GM18873 (cell line): ENCODE measurements around the gene PTPRN.
"Not testable (repeated sequence)": the region's sequence is repeated elsewhere in the genome, so short reads cannot be mapped to it uniquely, and the experiment has no call there.

Source experiments
- ATAC-seq: cut with Tn5 transposase; IDR thresholded peaks from one replicate; pipeline ENCODE4 v1.9.1; 2021; ENCODE audit warnings: mild to moderate bottlenecking, moderate library complexity, moderate number of reproducible peaks; ENCODE audit not compliant: unreplicated experiment, low FRiP score

PTPRN gene

DNA sequence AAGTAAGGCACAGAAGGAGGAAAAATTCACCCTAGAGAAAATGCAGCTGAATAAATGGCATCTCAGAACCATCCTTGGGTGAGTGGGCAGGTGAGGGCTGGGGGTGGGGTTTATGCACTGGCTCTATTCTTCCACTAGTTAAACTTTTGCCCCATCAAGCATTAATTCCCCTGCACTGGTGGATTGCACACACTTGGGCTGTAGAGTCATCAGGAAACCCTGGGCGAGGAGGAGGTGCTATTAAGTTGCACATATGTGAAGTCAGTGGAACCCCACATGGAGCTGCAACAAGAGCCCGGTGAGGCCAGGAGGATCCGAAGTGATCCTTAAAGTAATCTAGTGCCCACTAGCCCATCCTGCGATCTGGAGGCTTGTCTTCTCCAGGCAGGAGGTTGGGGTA is 36.8 kb downstream of the PTPRN start:
- no peak for ATAC-seq

DNA sequence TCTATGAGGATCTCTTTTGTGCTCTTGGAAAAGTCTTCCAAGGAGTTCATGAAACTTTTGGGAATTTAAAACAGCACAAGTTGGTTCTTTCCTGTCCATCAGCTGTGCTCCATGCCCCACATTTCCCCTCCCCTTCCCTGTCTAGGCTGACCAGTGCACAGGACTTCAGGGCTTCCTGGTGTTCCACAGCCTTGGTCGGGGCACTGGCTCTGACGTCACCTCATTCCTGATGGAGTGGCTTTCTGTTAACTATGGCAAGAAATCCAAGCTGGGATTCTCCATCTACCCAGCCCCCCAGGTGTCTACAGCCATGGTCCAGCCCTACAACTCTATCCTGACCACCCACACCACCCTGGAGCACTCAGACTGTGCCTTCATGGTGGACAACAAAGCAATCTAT is 38.2 kb downstream of the PTPRN start:
- ATAC-seq: no peak

DNA sequence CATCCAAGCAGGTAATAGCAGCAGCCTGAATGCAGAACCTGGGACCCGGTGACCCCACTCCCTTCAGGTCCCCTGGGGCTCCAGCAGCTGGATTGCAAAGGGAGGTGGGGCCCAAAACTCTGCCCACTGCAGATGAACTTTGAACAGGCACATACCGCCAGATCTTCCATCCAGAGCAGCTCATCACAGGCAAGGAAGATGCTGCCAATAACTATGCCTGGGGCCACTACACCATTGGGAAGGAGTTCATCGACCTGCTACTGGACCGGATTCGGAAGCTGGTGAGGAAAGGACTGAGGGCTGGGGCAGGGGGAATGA is 39.2 kb downstream of the PTPRN start:
- ATAC-seq: no peak

DNA sequence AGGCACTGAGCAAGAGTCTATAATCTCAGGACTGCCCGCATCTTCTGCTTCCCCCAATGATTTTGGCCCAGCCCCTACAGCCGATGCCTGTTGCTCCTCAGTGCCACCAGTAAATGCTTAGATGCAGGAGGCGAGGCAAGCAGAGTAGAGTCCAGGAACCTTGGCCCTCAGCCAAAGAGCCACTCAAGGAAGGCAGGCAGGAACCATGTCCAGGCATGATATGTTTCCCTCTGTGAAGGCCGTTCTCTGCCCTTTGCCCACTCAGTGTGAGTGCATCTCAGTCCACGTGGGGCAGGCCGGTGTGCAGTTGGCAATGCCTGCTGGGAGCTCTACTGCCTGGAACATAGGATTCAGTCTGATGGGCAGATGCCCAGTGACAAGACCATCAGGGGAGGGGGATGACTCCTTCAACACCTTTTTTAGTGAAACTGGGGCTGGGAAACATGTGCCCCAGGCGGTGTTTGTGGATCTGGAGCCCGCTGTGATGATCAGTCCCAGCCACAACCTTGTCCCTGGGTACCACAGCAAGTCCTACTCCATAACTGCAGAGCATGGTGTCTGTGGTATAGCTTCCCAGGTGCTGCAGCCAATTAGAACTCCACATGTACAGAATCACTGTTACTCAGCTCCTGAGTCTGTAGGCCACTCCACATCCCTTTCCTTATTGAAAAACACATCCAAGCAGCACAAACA is 39.7 kb downstream of the PTPRN start:
- ATAC-seq: no peak

DNA sequence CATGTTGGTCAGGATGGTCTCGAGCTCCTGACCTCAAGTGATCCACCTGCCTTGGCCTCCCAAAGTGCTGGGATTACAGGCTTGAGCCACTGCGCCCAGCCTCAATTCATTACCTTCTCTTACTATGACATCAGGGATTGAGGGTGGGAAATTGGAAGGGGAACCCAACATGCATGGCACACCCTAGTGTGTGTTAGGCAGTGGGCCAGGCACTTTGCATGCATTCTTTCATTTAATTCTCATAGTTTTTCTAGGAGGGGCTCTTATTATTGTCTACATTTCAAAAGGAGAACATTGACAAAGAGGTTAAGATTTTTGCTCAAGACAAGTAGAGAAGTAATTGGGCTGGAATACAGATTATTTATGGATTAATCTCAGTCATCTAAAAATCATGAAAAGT is 40.9 kb downstream of the PTPRN start:
- ATAC-seq: no peak

DNA sequence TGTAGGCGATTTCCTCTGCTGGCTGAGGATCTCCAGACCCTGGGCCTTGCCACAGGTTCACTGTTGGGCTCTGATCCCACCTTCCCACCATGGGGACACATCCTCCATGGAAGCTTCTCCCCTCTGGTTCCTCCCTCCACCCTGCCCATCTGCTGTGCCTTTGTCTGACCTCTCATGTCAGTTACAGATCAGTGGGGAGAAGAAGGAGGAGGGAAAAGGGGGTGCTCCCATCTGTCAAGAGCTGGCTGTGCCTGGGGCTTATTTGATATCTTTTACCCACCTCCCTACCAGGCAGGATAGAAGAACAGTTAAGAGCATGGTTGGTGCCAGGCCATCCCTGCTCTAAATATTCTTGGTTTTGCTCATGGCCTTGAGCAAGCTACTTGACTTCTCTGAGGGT is 42.3 kb downstream of the PTPRN start:
- no peak for ATAC-seq

DNA sequence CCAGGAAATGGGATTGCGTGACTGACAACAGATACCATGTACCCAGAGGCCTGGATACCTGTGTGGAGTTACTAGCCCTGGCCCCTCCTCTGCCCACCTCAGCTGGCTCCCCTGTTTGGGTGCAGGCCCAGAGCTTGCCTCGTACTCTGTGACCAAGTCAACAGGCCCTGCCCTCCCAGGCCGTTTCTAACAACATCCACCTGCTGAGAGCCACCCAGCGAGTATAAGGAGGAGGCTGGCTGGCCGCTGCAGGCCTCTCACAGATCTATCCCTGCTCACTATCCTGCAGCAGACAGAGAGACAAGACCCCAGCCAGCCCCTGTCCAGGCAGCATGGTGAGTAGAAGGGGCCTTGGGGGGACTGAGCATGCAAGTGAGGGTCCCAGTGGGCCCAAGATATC is 43.0 kb downstream of the PTPRN start:
- ATAC-seq: no peak

DNA sequence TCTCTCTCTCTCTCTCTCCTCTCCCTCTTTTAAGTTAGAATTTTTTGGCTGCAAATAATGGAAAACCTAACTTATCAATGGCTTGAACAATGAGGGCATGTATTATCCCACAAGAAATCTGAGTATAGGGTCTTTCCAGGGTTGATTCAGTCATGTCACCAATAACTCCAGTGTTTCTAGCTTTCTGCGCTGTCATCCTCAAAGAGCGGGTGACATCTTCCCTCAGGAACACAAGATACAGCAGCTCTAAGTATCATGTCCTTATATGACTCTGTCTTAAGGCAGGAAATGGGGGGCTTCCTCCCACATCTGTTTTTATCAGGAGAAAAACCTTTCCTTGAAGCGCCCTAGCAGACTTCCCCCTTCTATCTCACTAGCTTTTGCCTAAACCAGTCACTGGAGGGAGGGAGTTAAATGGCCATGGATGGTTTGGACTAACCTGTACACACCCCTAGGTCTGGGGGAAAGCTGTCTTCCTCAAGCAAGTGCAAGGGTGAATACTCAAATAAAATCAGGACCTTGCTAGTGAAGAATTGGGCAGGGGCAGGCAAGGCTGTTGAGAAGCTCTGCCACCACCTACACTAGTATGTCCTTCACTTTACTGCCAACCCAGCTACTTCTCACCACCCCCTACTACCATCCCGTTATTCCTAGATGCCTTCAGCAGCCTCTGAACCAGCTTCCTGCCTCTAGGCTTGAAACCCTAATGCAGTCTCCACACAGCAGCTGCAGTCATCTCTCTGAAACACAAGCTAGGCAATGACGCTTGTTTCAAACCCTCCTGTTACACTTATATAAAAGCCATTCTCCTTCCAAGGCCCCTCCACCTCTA is 48.0 kb downstream of the PTPRN start:
- no peak for ATAC-seq

DNA sequence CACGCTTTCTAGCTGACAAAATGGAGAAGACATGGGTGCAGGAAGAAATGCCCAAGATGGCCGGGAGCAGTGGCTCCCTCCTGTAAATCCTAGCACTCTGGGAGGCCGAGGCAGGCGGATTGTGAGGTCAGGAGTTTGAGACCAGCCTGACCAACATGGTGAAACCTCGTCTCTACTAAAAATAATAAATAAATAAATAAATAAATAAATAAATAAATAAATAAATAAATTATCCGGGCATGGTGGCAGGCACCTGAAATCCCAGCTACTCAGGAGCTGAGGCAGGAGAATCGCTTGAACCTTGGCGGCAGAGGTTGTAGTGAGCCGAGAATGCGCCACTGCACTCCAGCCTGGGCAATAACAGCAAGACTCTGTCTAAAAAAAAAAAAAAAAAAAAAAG is 50.3 kb downstream of the PTPRN start:
- ATAC-seq: not testable (repeated sequence)

DNA sequence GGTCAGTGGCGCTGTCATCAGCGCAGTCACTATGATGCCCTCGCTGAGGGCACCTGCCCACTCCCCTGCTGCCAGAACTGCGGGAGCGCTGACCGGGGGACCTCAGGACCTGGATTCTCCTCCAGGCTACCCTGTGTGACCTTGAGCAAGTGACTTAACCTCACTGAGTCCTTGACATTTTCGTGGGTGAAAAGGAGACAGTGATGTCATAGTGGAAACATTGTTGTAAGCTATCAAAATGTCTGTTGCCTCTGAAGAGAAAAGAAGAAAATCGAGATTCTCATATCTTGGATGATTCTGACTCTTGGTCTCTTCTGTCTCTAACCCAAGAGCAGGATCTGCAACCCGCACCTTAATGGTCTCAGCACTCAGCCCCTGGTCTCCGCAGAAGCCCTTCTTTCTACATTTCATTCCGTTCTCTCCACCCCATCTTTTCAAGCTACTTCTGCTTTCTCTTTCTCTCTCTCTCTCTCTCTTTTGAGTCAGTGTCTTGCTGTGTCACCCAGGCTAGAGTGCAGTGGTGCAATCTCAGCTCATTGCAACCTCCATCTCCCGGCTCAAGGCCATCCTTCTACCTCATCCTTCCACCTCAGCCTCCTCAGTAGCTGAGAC is 54.5 kb downstream of the PTPRN start:
- ATAC-seq: peak; percentile 19

DNA sequence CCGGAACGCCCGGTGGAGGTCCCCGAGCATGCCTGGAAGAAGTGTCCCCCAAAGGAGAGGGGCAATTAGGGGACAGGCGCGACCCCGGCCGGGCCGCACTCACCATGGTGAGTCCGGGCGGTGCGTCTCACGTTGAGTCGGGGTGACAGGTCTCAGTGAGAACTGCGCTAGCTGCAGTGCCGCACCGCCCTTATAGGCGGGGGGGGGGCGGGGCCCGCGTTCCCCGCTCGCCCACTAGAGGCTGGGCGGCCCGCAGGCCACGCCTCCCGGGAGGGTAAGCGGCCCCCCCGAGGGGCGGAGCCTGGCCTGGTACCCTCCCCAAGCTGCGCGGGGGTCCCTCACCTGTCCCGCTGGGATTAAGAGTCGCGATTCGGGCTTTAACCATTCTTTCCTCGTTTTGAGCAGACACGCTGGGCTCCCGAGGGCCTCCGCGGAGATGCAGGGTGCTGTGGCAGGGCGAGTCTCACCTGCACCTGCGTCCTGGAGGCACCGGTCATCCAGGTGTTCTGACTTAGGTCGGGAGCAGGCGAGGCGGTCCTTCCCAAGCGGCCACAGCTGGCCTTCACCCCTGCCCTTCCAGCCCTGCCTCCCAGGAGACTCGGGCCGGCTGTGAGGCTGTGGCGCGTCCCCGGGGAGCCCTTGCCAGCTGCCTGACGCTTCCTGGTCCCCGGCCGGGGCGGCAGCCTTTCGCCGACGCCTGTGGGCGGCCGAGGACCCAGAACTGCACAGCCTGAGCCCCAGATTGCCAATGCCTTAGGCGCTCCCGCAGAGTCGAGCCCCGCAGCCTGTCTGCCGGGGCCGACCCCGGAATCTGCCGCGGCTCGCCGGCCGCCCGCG is 55.2 kb downstream of the PTPRN start, which contains the start of gene TUBA4A:
TUBA4A (minus strand) TSS at position 166 of the 837 bp plus-strand sequence; CDS start at position 106, 60 bp downstream.
- peak; percentile 34 for ATAC-seq

DNA sequence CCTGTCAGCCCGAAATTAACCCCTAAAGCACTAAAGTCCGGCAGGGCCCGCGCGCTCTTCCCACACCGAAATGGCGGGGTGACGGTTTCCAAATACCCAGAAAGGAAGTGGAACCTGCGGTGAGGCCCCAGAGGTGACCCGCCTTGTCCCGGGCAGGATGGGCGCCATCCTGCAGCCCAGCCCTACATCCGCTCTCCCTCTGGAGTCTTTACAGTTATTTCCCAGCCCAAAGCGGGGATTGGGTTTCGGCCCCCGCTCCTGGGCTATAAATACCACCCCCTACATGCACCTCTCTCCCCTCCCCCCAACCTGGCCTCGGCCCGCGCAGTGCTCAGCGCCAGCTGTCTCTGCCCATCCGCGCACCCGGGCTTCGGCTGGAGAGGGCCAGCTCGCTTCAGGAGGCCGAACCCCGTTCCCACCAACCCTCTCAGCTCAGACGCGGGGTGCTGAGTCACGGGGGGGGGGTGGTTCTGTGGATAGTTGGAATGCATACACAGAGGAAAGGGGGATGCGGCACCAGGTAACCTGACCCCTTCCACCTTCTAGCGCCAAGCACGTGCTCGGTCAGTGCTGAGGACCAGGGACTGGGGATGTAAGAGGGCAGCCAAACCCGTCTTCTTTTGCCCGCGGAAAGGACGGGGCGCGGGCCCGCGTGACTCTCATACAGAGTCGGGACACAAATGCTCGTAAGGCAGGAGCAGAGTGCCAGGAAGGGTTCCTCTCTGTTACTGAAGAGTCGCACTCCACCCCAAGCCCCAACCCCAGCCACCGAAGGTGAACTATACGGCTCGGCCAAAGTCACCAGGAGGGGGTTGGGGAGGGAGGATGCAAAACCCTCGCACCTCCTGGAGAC is 56.1 kb downstream of the PTPRN start, which contains the start of gene TUBA4B:
TUBA4B (plus strand) TSS at position 344 of the 853 bp plus-strand sequence; CDS start at position 509, 165 bp downstream.
- ATAC-seq: no peak

DNA sequence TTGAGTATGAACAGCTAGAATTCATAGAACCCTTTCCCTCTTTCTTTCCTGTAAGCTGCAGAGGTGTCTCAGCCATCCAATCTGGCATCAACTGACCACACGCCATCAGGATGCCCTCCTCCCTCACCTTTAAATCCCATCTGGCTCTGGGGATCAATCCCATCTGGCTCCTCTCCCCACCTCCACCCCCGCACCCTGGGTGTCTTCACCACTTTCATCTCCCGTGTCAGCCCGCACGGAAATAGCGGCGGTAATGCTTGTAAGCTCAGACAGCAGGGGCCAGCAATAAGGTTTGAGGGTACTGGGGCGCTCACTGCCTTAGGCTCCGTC is 56.7 kb downstream of the PTPRN start:
- no peak for ATAC-seq

DNA sequence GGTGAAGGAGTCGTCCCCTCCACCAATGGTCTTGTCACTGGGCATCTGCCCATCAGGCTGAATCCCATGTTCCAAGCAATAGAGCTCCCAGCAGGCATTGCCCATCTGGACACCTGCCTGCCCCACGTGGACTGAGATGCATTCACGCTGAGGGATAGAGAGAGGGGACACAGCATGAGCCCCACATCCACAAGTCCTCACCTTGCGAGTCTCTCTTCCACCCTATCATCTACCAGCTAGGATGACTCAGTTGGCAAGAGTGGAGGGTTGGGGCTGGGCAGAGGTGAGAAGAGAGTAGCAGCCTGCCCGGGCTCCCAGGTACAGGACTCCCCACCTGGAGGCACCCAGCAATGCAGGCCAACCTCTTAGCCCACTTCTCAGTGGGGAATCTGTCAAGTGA is 57.1 kb downstream of the PTPRN start:
- no peak for ATAC-seq

DNA sequence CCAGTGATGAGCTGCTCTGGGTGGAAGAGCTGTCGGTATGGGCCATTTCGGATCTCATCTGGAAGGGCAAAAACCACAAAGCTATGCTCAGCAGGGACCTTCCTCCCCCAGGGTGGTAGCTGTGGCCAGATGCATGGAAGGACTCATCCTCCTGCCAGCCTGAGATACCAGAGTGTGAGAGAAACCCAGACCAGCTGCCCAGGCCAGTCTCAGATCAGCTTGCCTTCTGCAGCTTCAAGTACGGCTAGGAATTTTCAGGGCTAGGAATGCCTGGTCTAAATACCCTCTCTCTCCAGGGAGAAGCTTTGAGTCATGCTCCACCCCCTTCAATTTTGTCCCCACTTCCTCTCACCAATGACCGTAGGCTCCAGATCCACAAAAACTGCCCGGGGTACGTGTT is 57.5 kb downstream of the PTPRN start:
- ATAC-seq: no peak

DNA sequence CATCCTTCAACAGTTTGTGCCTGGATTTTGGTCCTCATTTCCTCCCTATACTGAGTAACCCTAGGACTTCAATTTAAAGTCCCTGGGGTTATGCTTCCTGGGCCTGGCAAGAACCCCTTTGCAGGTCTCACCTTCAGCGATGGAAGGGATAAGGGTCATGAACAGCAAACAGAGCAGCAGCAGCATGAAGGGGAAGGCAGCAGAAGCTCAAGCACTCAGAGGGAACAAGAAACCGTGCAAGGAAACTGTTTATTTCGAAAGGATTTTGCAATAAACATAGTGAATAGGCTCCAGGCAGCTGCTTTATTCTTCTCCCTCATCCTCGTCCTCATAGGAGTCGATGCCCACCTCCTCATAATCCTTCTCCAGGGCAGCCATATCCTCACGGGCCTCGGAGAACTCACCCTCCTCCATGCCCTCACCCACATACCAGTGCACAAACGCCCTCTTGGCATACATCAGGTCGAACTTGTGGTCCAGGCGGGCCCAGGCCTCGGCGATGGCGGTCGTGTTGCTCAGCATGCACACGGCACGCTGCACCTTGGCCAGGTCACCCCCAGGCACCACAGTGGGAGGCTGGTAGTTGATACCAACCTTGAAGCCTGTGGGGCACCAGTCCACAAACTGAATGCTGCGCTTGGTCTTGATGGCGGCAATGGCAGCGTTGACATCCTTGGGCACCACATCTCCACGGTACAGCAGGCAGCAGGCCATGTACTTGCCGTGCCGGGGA is 59.0 kb downstream of the PTPRN start:
- ATAC-seq: no peak

DNA sequence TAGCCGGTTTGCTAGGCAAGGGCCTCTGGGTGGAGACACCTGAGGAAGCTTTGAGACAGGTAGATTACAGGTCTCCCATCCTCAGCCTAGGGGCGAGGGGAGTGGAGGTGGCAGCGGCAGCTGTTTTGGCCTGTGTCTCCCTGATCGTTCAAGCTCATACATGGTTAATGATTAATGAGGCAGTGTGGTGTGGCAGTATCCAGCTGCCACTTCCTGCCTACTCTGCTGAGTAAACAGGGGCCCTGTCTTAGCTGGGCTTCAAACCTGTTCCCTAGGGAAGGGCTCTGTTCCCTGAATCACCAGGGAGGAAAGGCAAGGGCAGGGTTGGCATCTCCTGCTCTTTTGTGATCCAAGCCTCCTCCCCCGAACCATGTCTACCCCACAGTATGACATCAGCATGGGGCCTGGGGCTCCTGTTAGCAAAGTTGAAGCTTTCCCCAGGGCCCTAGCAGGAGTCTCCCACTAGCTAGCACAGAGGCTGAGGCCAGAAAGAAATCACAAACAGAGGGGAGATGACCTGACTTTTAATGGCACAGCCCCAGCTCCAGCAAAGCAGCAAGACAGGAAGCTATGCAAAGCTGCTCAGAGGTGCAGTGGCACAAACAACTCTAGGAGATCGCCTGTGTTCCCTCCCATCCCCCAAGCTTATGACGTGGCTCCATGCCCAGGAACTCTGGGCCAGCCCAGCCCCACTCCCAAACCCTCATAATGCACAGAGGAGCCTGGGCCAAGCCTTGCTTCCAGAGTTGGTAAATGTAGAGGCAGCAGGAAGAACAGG is 59.8 kb downstream of the PTPRN start:
- peak; percentile 42 for ATAC-seq

DNA sequence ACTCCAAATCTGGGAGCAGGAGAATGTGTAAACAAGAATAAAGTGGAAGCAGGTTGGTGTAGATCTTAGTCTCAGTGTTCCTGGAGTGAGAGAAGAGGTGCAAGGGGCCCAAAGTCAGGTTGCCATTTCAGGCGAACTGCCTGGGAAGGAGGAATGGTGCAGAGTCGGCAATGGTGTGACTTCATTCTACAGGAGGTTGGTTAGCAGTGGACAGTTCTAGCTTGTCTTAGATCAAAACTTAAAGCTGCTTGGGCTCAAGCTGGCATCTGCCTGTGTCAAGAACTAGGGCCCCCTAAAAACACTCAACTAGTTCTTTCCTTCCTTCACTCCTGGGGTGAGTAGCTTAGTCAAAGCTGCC is 60.4 kb downstream of the PTPRN start:
- ATAC-seq: no peak
